DOHH2 (cell line): ENCODE measurements around the gene CDO1.

Experiments
- EZH2phosphoT487 ChIP-seq: fragments of 200-600 bp; sonication (generic); IDR thresholded peaks from 2 replicates; pipeline ENCODE4 v1.6.1; 2017; ENCODE audit warnings: borderline replicate concordance, mild to moderate bottlenecking, antibody characterized with exemption, low read length, moderate library complexity, mixed read lengths
- TF ChIP-seq, protein P1 (sequence below): fragments of 200-600 bp; sonication (generic); IDR thresholded peaks from one replicate; pipeline ENCODE4 v1.5.1; 2014; ENCODE audit warnings: antibody characterized with exemption, mild to moderate bottlenecking, low read depth, low read length; ENCODE audit not compliant: poor library complexity, severe bottlenecking

DNA sequence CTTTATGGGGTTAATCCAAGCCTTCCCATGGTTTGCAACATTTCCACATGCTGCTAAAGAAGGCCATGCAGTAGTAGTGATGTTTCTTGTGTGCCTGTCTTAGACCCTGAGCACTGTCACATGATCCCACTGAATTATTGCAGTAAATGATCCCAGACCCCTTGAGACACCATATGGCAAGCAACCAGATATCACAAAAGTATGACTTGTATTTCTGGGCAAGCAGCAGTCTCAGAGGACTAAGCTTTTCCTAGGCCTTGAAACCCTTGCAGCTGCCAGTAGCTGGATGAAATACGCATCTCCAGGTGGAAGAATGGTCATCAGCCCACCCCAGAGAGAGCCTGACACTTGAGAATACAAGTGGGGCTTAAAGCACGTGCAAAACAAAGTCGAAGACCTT lies 41.8 kb downstream of the CDO1 start:
- TF ChIP-seq, protein P1, sequence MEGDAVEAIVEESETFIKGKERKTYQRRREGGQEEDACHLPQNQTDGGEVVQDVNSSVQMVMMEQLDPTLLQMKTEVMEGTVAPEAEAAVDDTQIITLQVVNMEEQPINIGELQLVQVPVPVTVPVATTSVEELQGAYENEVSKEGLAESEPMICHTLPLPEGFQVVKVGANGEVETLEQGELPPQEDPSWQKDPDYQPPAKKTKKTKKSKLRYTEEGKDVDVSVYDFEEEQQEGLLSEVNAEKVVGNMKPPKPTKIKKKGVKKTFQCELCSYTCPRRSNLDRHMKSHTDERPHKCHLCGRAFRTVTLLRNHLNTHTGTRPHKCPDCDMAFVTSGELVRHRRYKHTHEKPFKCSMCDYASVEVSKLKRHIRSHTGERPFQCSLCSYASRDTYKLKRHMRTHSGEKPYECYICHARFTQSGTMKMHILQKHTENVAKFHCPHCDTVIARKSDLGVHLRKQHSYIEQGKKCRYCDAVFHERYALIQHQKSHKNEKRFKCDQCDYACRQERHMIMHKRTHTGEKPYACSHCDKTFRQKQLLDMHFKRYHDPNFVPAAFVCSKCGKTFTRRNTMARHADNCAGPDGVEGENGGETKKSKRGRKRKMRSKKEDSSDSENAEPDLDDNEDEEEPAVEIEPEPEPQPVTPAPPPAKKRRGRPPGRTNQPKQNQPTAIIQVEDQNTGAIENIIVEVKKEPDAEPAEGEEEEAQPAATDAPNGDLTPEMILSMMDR: no peak
- TF ChIP-seq EZH2phosphoT487: no peak
